GM12891 (cell line): ENCODE measurements around the gene RAB26.
A peak's percentile ranks its signal among the peaks of the same experiment; 100 is the strongest.

ENCODE experiments used
- DNase-seq: peaks from one replicate; pipeline ENCODE4 v3.0.0; 2011; ENCODE audit warnings: low spot score; ENCODE audit not compliant: insufficient read length
- FAIRE-seq: peaks from 2 replicates; lab custom pipeline; 2011; peaks lifted over from hg19 to GRCh38; lab: Jason Lieb, UNC
- PAX5 ChIP-seq: IDR thresholded peaks from 2 replicates; pipeline ENCODE4 v1.6.1; 2011; ENCODE audit warnings: low read length, moderate library complexity, mild to moderate bottlenecking; ENCODE audit not compliant: insufficient read depth, severe bottlenecking
- POLR2A ChIP-seq: IDR thresholded peaks from 2 replicates; pipeline ENCODE4 v1.6.1; 2011; ENCODE audit warnings: low read depth, low read length, control low read depth
- POLR2AphosphoS5 ChIP-seq: IDR thresholded peaks from 2 replicates; pipeline ENCODE4 v1.6.1; 2011; ENCODE audit warnings: low read depth, low read length, control low read depth
- POU2F2 ChIP-seq: IDR thresholded peaks from 2 replicates; pipeline ENCODE4 v1.6.1; 2011; ENCODE audit warnings: low read depth, mild to moderate bottlenecking, control low read depth, low read length, moderate library complexity
- SPI1 ChIP-seq: IDR thresholded peaks from 2 replicates; pipeline ENCODE4 v1.6.1; 2011; ENCODE audit warnings: low read depth, low read length, control low read depth
- TAF1 ChIP-seq: IDR thresholded peaks from 2 replicates; pipeline ENCODE4 v1.6.1; 2011; ENCODE audit warnings: low read depth, low read length, control low read depth

RAB26 gene

GRCh38 chr16:2148714-2149629, 547 bp downstream of the RAB26 start:
- no peak for DNase-seq
- FAIRE-seq = no peak
- no peak for TF ChIP-seq PAX5
- no peak for TF ChIP-seq SPI1
- TF ChIP-seq TAF1 = no peak
- TF ChIP-seq POU2F2 = no peak
- TF ChIP-seq POLR2AphosphoS5 = no peak
- TF ChIP-seq POLR2A = no peak

- no peak for DNase-seq
These were observed 1.4 kb downstream of the RAB26 start for GRCh38 chr16:2149630-2150417.

GRCh38 chr16:2150418-2151187, 2.2 kb downstream of the RAB26 start:
- FAIRE-seq = no peak
- no peak for DNase-seq
- TF ChIP-seq PAX5 (no peak), POU2F2 (no peak), SPI1 (no peak), TAF1 (no peak), POLR2A (no peak), POLR2AphosphoS5 (no peak)

More at GRCh38 chr16:2149630-2150417, 1.4 kb downstream of the RAB26 start:
- FAIRE-seq = no peak
- no peak for TF ChIP-seq POU2F2
- no peak for TF ChIP-seq POLR2AphosphoS5
- no peak for TF ChIP-seq SPI1
- no peak for TF ChIP-seq TAF1
- TF ChIP-seq POLR2A = no peak

GRCh38 chr16:2151188-2152091, 3.0 kb downstream of the RAB26 start:
- DNase-seq (no peak), FAIRE-seq (no peak)
- TF ChIP-seq PAX5 = no peak
- TF ChIP-seq POLR2A = no peak; the same call in 1 of the 2 replicates
- TF ChIP-seq POU2F2 = 0 out of 2 replicates have a peak, but pooled peaks have one; percentile 10
- TF ChIP-seq POLR2AphosphoS5 = peak; percentile 63; the same call in 1 of the 2 replicates
- TF ChIP-seq SPI1 = no peak
- no peak for TF ChIP-seq TAF1

GRCh38 chr16:2152695-2153506, 4.5 kb downstream of the RAB26 start:
- TF ChIP-seq POLR2A (peak; percentile 39; the same call in 1 of the 2 replicates), POU2F2 (0 out of 2 replicates have a peak, but pooled peaks have one; percentile 5), SPI1 (no peak), POLR2AphosphoS5 (peak; percentile 87)
- no peak for DNase-seq

GRCh38 chr16:2154533-2155090, 6.2 kb downstream of the RAB26 start:
- peak; percentile 43 for FAIRE-seq
- no peak for DNase-seq

More at GRCh38 chr16:2152695-2153506, 4.5 kb downstream of the RAB26 start:
- peak; percentile 52 for FAIRE-seq

GRCh38 chr16:2155091-2155950, 6.9 kb downstream of the RAB26 start, which contains the start of gene TRAF7:
Gene TRAF7 (plus strand): TSS chr16:2155782. CDS start chr16:2163921, 8,139 bp downstream.
- peak; percentile 97 for FAIRE-seq
- peak; percentile 99 for DNase-seq
- TF ChIP-seq POLR2A (peak; percentile 100), SPI1 (peak; percentile 49; the same call in 1 of the 2 replicates), POU2F2 (peak; percentile 97), TAF1 (peak; percentile 99), PAX5 (peak; percentile 58), POLR2AphosphoS5 (peak; percentile 100)

More at GRCh38 chr16:2154533-2155090, 6.2 kb downstream of the RAB26 start:
- TF ChIP-seq TAF1 (no peak), POLR2AphosphoS5 (no peak), POU2F2 (no peak), POLR2A (no peak), SPI1 (no peak), PAX5 (no peak)
